Vagina (tissue), 2 donors: ENCODE measurements around the gene OR6N1. TPM values are rescaled to one million over a fixed set of nuclear protein-coding genes. Genes with fewer than 3 reads are reported as not detected.

Experiments used
- DNase-seq, 2 donors: peaks; one replicate each; pipeline ENCODE4 v3.0.0-alpha.2; 2017; ENCODE audit errors: extremely low spot score in 2 of 2
- H3K27ac ChIP-seq: fragments of 200-600 bp; sonication (generic); one replicate; pipeline ENCODE4 v1.5.1; 2019
- H3K27me3 ChIP-seq: fragments of 200-600 bp; sonication (generic); one replicate; pipeline ENCODE4 v1.5.1; 2019
- H3K36me3 ChIP-seq, 2 donors: fragments of 200-600 bp; sonication (generic); one replicate each; pipeline ENCODE4 v1.5.1; 2017 to 2019
- H3K4me1 ChIP-seq: fragments of 200-600 bp; sonication (generic); one replicate; pipeline ENCODE4 v1.5.1; 2019
- H3K4me3 ChIP-seq, 2 donors: fragments of 200-600 bp; sonication (generic); 1 replicate in 1 of 2; 2 replicates in 1 of 2; pipeline ENCODE4 v1.5.1; 2016 to 2019
- H3K9me3 ChIP-seq: fragments of 200-600 bp; sonication (generic); one replicate; pipeline ENCODE4 v1.5.1; 2019
- POLR2A ChIP-seq, 2 donors: fragments of 450-650 bp; IDR thresholded peaks; one replicate each; pipeline ENCODE4 v1.6.1; 2017; ENCODE audit warnings: antibody characterized with exemption in 2 of 2, mild to moderate bottlenecking in 2 of 2, moderate library complexity in 2 of 2
- POLR2AphosphoS5 ChIP-seq, 2 donors: sonication (generic); formaldehyde crosslinking; IDR thresholded peaks; one replicate each; pipeline ENCODE4 v1.9.0; 2017; ENCODE audit warnings: antibody characterized with exemption in 2 of 2, mild to moderate bottlenecking in 2 of 2, low read depth in 1 of 2; ENCODE audit not compliant: insufficient read depth in 1 of 2
- intact Hi-C: fragments of 100-400 bp; cut with DNase I; formaldehyde crosslinking; loops from one replicate; pipeline ENCODE4 v1.15.1; 2023
- small RNA-seq: library from RNA; depleted of rRNA; stranded (forward); fragments of <200 nt; gene quantifications from one replicate; pipeline ENCODE3, GENCODE V24; 2016
- total RNA-seq: library from RNA; depleted of rRNA; stranded (reverse); fragments of >200 nt; gene quantifications from one replicate; pipeline ENCODE4 v1.2.3, GENCODE V29; 2016
- TF ChIP-seq, protein P1 (sequence below), 3 experiments: fragments of 450-650 bp in 2 of 3; fragments of 200-600 bp in 1 of 3; sonication (generic) in 1 of 3; IDR thresholded peaks; one replicate each; pipeline ENCODE4 v1.5.1; 2017 to 2019; ENCODE audit warnings: antibody characterized with exemption in 3 of 3, mild to moderate bottlenecking in 2 of 3, moderate library complexity in 2 of 3

The OR6N1 gene
- total RNA-seq, 1 donor from 2014 or later: not detected

DNA sequence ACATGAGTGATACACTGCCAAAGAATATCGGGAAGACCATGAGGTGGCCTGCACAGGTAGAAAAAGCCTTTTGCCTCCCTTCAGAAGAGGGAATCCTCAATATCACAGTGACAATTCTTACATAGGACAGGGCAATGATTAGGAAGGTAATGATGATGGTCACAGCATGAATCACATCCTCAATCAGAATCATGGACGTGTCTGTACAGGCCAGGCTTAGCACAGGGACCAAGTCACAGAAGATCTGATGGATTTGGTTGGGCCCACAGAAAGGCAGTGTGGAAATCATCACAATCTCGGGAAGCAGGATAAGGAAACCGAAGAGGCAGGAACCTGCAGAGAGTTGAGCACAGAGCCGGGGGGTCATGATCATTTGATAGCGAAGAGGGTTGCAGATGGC, 54.7 kb downstream of the OR6N1 start:
- Histone ChIP-seq H3K4me1 (no peaks in the 10 kb centered on the region), H3K27me3 (no peaks in the 10 kb centered on the region), H3K36me3 (no peaks in the 10 kb centered on the region), H3K27ac (no peak overlapping the region), H3K4me3 (no peak overlapping the region), H3K9me3 (no peaks in the 10 kb centered on the region)
- TF ChIP-seq POLR2AphosphoS5 (IDR thresholded peaks at IDR 0.05; ENCODE audit: insufficient read depth in 1 of 2, low read depth in 1 of 2): no peak
- TF ChIP-seq, protein P1, sequence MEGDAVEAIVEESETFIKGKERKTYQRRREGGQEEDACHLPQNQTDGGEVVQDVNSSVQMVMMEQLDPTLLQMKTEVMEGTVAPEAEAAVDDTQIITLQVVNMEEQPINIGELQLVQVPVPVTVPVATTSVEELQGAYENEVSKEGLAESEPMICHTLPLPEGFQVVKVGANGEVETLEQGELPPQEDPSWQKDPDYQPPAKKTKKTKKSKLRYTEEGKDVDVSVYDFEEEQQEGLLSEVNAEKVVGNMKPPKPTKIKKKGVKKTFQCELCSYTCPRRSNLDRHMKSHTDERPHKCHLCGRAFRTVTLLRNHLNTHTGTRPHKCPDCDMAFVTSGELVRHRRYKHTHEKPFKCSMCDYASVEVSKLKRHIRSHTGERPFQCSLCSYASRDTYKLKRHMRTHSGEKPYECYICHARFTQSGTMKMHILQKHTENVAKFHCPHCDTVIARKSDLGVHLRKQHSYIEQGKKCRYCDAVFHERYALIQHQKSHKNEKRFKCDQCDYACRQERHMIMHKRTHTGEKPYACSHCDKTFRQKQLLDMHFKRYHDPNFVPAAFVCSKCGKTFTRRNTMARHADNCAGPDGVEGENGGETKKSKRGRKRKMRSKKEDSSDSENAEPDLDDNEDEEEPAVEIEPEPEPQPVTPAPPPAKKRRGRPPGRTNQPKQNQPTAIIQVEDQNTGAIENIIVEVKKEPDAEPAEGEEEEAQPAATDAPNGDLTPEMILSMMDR (IDR thresholded peaks at IDR 0.05): no peak
- no peak for TF ChIP-seq POLR2A (IDR thresholded peaks at IDR 0.05)
- intact Hi-C loops: no loop called here
- no peak for DNase-seq

DNA sequence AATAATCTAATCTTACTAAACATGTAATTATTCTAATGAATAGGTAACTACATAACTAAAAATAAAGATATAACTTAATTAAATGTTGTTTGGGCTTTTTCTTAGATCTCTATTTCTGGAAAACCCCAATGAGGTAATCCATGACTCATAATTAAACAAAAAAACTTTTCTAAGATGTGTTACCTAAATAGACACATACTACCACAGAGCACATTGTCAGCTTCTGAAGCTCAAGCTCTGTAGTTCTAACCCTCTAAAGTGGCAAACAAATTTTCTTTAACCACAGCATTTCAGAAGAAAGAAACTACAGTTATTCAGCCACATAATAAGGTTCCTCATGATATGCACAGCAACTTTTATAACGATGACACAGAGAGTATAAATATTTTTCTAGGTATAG, 55.7 kb downstream of the OR6N1 start:
- intact Hi-C loops: no loop called here
- H3K27ac ChIP-seq: no peak overlapping the region
- H3K27me3 ChIP-seq: no peaks in the 10 kb centered on the region
- TF ChIP-seq POLR2A (IDR thresholded peaks at IDR 0.05): no peak
- TF ChIP-seq, protein P1 (IDR thresholded peaks at IDR 0.05): no peak
- no peak for TF ChIP-seq POLR2AphosphoS5 (IDR thresholded peaks at IDR 0.05; ENCODE audit: insufficient read depth in 1 of 2, low read depth in 1 of 2)
- H3K36me3 ChIP-seq: no peaks in the 10 kb centered on the region
- no peaks in the 10 kb centered on the region for H3K4me1 ChIP-seq
- no peak for DNase-seq
- no peaks in the 10 kb centered on the region for H3K9me3 ChIP-seq
- H3K4me3 ChIP-seq: no peak overlapping the region

DNA sequence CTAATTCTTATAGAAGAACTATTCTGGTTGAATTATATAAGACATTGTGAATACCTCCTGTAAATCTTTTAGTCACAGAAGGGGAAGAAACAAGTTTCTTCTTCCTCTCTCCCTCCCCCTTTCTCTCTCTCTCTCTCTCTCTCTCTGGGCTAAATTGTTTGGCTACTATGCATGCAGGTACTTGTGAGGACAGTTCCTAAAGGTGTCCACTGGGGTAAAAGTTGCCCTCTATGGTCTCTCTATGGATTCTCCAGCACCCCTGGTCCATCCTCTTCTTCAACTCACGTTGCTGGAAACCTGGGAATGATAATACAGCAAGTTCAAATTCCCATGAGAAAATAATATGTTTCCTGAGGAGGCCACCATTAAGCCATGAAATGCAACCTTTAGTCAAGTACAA, 57.2 kb downstream of the OR6N1 start:
- TF ChIP-seq POLR2AphosphoS5 (IDR thresholded peaks at IDR 0.05; ENCODE audit: insufficient read depth in 1 of 2, low read depth in 1 of 2) (no peak), POLR2A (IDR thresholded peaks at IDR 0.05) (no peak)
- TF ChIP-seq, protein P1 (IDR thresholded peaks at IDR 0.05): no peak
- intact Hi-C loops: no loop called here
- Histone ChIP-seq H3K27me3 (no peaks in the 10 kb centered on the region), H3K4me3 (no peak overlapping the region), H3K36me3 (no peaks in the 10 kb centered on the region), H3K27ac (no peak overlapping the region), H3K9me3 (no peaks in the 10 kb centered on the region), H3K4me1 (no peaks in the 10 kb centered on the region)
- DNase-seq: no peak

Small RNA genes within 50 kb of the gene (small RNA-seq; reads per million reads assigned to genes)
- gene OR2AQ1P: not detected

Other genes starting within 250 kb of the OR6N1 start
- not detected for gene OR6Y1, start 217.8 kb downstream of the OR6N1 start, total RNA-seq
- gene OR6P1, start 201.6 kb downstream of the OR6N1 start, total RNA-seq: not detected
- gene OR10X1, start 192.3 kb downstream of the OR6N1 start, total RNA-seq: not detected
- gene OR10Z1, start 166.9 kb downstream of the OR6N1 start, total RNA-seq: not detected
- 0.25 TPM for gene SPTA1, start 85.5 kb downstream of the OR6N1 start, total RNA-seq
- not detected for gene OR6K2, start 71.5 kb downstream of the OR6N1 start, total RNA-seq
- gene OR6K3, start 51.5 kb downstream of the OR6N1 start, total RNA-seq: not detected
- gene OR6K6, start 17.5 kb downstream of the OR6N1 start, total RNA-seq: not detected
- gene OR6N2, start 9.0 kb upstream of the OR6N1 start, total RNA-seq: not detected
- 3.2 TPM for gene MNDA, start 59.2 kb upstream of the OR6N1 start, total RNA-seq
- 4.2 TPM for gene PYHIN1, start 159.4 kb upstream of the OR6N1 start, total RNA-seq
- gene IFI16, start 237.7 kb upstream of the OR6N1 start, total RNA-seq: 101 TPM